NCI-H460 (cell line): ENCODE data around the gene RNF34. TPM values are rescaled to one million over a fixed set of nuclear protein-coding genes. Genes with fewer than 3 reads are reported as not detected.
"Not testable (repeated sequence)": the region's sequence is repeated elsewhere in the genome, so short reads cannot be mapped to it uniquely, and the experiment has no call there.

Source experiments
- DNase-seq: peaks from one replicate; pipeline ENCODE4 v3.0.0-alpha.2; 2016; ENCODE audit warnings: low read depth; ENCODE audit errors: extremely low read depth
- polyA plus RNA-seq: library from polyadenylated mRNA; depleted of rRNA; stranded (reverse); fragments of >200 nt; gene quantifications from 2 replicates; pipeline ENCODE4 v1.2.3, GENCODE V29; 2014; cell fraction: nucleus; rRNA removed
- total RNA-seq: library from RNA; depleted of rRNA; stranded (reverse); fragments of >200 nt; shearing (Covaris generic); gene quantifications from 2 replicates; pipeline ENCODE4 v1.2.3, GENCODE V29; 2014; rRNA removed

RNF34 gene, protein sequence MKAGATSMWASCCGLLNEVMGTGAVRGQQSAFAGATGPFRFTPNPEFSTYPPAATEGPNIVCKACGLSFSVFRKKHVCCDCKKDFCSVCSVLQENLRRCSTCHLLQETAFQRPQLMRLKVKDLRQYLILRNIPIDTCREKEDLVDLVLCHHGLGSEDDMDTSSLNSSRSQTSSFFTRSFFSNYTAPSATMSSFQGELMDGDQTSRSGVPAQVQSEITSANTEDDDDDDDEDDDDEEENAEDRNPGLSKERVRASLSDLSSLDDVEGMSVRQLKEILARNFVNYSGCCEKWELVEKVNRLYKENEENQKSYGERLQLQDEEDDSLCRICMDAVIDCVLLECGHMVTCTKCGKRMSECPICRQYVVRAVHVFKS
- 37.2 and 40.6 TPM in 2 replicates for total RNA-seq
- 49.7 and 74.2 TPM in 2 replicates for polyA plus RNA-seq

DNA sequence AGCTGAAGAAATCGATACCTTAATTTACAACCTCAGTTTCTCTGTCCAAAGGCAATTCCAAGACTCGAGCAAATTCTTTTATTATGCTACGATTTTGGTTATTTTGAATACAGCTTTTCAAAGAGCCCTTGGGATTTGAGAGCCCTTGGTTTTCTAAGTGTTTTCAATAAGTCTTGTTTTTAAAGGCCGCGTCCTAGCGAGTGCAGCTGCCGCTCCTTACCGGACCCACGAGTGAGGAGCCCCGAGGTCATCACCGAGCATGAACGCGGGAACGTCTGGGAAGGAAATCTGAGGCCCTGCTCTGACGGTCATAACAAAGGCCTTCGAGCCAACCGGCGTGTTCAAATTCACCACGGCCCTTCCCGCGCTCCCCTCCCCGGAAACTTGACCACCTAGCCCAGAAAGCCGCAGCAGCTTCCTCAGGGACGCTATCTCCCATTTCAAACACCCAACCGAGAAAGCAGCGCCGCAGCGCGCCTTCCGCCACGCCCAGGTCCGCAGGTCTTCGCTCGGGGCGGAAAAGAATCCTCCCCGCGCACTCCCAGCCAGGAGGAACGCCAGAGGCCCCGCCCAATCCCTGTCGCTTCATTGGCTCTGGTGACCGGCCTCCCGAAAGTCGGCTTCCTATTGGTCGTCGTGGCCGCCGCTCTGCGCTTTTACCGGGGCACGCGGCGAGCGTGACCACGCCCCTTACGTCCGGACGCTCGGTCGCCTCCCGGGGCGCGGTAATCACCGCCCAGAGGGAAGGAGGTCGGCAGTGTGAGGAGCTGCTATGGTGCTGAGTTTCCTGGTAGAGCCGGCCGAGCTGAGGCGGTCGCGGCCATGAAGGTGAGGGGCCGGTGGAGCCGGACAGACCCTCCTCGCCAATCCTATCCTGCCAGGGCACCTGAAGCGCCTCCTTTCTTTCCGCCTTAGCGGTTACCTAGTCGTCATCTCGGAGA lies at the start of gene RNF34:
Gene RNF34, plus strand, starts transcription at position 728 of the 941 bp plus-strand sequence. Its CDS starts 95 bp downstream, at position 823.
- peak; percentile 99 for DNase-seq

DNA sequence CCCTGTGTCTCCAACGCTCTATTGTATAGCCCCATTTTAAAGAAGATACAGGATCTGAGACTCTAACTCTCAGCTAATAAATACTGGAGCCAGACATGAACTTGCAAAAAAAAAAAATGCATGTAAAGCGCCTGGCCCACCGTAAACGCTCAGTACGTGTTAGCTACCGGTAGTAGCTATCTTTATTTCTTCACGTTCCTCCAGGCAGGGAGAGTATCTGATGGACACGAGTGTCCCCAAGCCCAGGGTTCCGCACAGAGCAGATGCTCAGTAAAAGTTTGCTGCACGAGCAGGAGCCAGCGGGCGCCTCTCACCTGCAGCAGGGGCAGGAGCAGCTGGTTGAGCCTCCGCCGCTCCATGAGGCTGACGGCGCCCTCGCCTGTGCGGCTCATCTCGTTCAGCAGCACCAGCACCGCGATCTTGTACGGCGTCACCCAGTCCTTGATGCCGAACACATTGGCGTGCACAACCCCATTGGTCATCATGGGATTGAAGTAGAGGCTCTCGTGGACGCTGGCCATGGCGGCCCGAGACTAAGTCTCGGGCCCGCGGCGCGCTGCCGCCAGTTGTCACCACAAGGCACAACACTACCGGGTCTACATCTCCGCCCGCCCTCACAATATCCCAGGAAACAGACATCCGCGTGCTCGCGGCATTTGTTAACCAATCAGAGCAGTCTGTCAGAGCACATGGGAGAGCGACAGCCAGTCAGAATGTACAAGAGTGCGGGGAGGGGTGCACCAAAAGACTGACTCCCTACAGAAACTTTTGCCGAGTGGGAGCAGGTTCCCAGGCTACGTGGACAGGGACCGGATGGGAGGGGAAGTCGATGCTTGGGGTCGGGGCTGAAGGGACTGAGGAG lies 47.9 kb upstream of the RNF34 start, which contains the start of gene ANAPC5:
Gene ANAPC5, minus strand, starts transcription at position 592 of the 862 bp plus-strand sequence. Its CDS starts 71 bp downstream, at position 521.
- DNase-seq: peak; percentile 99

DNA sequence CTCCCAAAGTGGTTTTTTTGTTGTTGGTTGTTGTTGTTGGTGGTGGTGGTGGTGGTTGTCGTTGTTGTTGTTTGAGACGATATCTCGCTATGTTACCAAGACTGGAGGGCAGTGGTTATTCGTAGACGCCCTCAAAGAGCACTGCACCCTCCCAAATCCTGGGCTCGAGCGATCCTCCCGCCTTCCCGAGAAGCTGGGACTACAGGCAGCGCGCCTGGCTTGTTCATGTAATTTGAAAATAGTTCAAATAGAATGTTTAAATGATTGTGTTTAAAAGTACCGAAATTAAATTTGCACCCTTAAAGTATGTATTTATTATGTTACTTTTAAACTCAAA lies 47.3 kb upstream of the RNF34 start:
- DNase-seq: no peak

DNA sequence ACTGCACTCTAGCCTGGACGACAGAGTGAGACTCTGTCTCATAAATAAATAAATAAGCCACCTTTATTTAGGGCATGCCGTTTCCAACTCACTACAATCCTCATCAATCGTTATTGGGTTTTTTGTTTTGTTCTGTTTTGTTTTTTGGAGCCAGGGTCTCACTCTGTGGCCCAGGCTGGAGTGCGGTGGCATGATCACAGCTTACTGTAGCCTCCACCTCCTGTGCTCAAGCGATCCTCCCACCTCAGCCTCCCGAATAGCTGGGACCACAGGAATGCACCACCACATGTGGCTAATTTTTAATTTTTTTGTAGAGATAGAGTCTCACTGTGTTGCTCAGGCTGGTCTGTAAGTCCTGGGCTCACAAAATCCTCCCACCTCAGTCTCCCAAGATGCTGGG lies 44.1 kb upstream of the RNF34 start:
- DNase-seq: no peak

DNA sequence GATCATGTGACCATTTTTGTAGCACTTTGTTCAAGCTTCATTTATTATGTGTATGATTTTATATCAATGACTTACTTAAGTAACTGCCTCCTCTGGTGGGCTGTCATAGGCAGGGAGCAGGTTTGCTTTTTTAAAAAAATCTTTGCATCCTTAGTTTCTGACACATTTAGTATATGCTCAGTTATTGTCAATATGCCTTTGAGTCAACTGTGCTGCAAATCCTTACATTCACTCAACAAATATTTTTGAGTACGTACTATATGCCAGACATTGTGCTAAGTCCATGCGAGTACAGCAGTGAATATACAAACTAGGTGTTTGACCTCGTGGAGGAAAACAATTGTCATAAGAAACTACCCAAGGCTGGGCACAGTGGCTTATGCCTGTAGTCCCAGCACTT lies 43.3 kb upstream of the RNF34 start:
- DNase-seq: no peak

DNA sequence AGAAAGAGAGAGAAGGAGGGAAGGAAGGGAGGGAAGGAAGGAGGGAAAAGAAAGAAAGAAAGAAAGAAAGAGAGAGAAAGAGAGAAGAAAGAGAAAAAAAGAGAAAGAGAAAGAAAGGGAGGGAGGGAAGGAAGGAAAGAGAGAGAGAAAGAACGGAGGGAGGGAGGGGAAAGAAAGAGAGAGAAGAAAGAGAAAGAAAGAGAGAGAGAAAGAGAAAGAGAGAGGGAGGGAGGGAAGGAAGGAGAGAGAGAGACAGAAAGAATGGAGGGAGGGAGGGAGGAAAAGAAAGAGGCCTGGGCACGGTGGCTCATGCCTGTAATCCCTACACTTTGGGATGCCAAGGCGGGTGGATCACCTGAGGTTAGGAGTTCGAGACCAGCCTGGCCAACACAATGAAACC lies 42.6 kb upstream of the RNF34 start:
- DNase-seq: no peak

DNA sequence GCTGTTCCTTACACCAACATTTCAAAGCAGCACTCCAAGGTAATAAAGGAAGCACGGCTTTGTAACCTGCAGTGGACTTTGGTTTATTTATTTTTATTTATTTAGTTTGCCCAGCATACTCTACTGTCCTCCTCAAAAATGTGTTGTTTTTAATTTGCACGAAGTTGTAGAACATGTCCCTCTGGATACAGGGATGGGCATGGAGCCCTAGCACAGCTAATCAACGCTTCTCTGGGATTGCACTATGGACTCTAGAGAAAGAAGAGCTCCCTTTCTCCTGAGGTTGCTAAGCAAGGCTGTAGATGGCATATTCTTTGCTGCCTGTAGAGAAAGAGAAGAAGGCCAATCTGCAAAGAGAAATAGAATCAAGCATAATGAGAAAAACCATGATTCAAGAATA lies 41.8 kb upstream of the RNF34 start:
- no peak for DNase-seq

DNA sequence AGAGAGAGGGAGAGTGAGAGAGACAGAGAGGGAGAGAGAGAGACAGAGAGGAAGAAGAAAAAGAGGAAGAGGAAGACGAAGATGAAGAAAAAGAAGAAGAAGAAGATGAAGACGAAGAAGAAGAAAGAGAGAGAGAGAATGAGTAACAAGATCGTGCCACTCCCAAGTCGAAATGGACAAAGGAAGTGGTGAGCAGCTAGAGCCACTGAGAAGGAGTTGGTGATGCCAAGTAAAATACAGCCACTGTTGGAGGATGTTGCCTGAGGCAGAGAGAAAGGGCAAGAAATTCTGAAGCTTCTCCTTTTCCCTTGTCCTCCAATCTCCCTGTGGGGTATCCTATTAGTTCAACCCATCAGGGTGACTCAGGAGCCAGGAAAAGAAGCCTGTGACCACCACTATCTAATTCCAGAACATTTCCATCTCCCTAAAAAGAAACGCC lies 35.2 kb upstream of the RNF34 start:
- DNase-seq: no peak

DNA sequence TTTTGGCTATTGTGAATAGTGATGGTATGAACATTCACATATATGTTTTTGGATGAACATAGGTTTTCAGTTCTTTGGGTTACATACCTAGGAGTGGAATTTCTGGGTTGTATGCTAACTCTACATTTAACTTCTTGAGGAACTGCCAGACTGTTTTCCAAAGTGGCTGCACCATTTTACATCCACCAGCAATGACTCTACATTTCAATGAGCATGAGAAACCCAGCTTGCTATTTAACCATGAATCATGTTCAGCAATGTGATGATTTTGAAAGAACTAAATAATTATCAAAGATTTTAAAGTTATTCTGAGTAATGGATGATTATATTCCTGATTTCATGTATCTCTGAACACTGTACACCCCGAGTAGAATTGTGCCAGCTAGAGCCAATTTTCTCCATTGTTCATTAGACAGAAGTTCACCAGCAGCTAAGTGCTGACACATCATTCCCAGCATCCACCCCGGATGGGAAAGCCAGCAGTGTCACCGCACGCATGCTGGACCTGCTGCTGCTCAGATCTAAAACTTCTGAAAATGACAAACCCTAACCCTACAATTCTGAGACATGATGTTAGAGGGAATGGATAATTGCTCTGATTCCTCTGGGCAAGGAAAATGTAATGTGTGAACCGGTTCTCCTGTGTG lies 34.4 kb upstream of the RNF34 start:
- DNase-seq: no peak

DNA sequence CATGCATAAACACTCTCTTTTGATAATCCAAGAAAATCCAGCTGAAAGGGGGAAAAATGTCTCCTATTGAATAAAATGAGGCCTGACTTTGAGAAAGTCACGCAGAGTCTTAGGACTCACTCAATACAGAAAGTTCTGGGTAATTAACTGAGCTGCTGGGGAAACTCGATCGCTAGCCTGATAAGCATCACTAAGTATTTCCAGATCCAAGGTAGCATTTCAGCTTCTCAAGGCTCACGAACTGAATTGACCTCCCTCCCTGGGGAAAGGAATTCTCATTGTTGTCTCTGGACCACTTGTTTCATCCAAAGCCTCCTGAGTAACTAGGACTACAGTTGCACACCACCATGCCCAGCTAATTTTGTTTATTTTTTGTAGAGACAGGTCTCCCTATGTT lies 33.9 kb upstream of the RNF34 start:
- DNase-seq: no peak

DNA sequence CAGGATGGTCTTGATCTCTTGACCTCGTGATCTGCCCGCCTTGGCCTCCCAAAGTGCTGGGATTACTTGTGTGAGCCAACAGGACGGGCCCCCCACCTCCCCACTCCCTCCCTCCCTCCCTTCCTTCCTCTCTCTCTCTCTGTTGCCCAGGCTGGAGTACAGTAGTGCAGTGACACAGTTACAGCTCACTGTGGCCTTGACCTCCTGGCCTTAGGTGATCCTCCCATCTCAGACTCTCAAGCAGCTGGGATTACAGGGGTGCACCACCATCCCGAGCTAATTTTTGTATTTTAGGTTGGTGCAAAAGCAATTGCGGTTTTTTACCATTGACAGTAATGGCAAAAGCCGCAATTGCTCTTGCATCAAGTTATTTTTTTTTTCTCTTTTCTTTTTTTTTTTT lies 28.5 kb upstream of the RNF34 start:
- DNase-seq: no peak

DNA sequence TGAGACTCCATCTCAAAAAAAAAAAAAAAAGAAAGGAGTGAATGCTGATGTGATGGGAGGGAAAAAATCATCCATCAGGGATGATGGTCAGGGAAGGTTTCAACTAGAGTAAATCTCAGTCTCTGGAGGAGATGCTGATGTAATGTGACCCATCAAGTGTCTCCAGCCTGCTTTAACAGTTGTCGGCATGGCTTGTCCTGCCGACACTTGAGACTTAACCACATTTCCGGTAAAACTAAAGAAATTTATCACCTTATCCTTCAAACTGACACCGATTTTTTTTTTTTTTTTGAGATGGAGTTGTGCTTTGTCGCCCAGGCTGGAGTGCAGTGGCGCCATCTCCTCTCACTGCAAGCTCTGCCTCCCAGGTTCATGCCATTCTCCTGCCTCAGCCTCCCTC lies 26.2 kb upstream of the RNF34 start:
- no peak for DNase-seq

DNA sequence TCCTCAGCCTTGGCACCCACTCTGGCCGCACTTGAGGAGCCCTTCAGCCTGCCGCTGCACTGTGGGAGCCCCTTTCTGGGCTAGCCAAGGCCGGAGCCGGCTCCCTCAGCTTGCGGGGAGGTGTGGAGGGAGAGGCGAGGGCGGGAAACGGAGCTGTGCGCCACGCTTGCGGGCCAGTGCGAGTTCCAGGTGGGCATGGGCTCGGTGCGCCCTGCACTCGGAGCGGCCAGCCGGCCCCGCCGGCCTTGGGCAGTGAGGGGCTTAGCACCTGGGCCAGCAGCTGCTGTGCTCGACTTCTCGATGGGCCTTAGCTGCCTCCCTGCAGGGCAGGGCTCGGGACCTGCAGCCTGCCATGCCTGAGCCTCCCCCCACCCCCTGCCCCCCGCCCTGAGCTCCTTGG lies 25.6 kb upstream of the RNF34 start:
- DNase-seq: not testable (repeated sequence)

DNA sequence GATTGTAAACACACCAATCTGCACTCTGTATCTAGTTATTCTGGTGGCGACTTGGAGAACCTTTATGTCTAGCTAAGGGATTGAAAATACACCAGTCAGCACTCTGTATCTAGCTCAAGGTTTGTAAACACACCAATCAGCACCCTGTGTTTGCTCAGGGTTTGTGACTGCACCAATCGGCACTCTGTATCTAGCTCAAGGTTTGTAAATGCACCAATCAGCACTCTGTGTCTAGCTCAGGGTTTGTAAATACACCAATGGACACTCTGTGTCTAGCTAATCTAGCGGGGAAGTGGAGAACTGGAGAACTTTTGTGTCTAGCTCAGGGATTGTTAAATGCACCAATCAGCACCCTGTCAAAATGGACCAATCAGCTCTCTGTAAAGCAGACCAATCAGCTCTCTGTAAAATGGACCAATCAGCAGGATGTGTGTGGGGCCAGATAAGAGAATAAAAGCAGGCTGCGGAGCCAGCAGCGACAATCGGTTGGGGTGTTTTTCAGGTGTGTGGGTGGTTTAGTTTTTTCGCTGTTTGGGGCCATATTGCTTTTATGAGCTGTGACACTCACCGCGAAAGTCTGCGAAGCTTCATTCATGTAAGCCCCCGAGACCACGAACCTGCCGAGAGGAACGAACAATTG lies 24.9 kb upstream of the RNF34 start:
- not testable (repeated sequence) for DNase-seq

DNA sequence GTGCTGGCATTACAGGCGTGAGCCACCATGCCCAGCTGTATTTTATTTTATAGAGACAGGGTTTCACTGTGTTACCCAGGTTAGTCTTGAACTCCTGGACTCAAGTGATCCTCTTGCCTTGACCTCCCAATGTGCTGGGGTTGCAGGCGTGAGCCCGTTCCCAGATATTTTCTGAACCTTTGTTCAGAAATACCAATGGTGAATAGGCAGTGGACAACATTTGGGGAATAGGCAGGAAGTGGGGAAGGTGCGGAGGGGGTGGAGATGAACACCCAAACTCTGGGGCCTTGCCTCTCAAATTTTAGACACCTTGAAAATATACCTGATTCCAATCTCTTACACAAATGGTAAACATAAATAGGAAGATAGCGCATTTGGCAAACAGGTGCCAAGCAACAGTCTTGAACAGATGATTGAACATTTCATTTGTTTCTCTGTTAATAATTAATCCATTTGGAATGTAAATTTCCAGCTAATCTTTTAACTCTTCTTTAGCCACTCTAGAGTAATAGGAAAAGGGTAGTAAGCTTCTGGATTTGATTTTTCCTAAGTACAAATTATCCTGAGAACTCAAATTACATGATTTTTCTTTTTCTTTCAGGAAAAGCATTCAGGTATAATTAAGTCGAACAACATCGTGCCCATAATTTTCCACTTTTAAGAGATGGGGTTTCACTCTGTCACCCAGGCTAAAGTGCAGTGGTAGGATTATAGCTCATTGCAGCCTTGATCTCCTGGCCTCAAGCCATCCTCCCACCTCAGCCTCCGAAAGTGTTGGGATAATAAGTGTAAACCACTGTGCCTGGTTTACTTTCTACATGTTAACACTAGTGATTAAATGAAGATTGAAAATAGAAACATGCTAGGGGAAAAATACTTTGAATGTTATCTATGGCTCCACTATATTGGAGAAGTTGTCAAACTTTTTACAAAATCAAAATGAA lies 22.9 kb upstream of the RNF34 start:
- no peak for DNase-seq

DNA sequence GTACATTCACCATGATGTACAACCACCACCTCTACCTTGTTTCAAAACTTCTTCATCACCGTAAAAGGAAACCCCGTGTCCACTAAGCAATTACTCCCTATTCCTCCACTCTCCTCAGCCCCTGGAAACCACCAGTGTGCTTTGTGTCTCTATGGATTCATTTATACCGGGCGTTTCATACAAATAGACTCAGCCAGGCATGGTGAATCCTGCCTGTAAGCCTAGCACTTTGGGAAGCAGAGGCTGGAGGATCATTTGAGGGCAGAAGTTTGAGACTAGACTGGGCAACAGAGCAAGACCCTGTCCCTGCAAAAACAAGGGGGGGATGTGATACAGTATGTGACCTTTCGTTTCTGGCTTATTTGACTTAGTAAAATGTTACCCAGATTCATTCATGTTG lies 21.2 kb upstream of the RNF34 start:
- no peak for DNase-seq

DNA sequence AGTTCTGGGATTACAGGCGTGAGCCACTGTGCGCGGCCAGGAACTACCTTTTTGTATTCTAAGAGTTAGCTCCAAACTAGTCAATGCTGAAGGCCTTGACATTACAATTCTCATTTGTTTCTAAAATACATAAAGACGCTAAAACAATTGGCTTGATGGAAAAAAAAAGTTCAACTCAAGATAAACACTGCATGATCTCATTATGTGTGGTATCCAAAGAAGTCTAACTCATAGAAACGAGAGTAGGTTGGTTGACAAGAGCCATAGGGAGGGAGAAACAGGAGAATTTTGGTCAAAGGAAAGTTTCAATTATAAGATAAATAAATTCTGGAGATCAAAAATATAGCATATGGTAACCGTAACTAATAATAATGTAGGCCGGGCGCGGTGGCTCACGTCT lies 20.0 kb upstream of the RNF34 start:
- DNase-seq: no peak

DNA sequence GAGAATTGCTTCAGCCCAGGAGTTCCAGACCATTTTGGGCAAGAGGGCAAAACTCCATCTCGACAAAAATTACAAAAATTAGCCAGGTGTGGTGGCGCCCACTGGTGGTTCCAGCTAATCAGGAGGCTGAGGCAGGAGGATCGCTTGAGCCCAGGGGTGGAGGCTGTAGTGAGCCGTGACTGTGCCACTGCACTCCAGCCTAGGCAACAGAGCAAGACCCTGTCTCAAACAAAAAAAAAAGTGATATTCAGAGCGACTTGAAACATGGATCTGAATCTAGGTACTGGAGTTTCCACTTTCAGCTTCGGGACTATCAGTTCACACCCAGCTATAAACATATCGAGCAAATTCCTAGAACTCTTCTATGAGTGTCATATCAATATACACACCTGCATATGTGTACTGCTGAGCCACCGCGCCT lies 16.3 kb upstream of the RNF34 start:
- no peak for DNase-seq
